Suprapubic skin (tissue), 4 donors: ENCODE data around the gene PSMG1. TPM values are rescaled to one million over a fixed set of nuclear protein-coding genes. Genes with fewer than 3 reads are reported as not detected.

Experiments used
- DNase-seq, 2 donors: peaks; one replicate each; pipeline ENCODE4 v3.0.0-alpha.2; 2019; ENCODE audit warnings: low spot score in 2 of 2
- H3K27ac ChIP-seq: fragments of 200-600 bp; sonication (generic); one replicate; pipeline ENCODE4 v1.5.1; 2019
- H3K27me3 ChIP-seq: fragments of 200-600 bp; sonication (generic); one replicate; pipeline ENCODE4 v1.5.1; 2019
- H3K36me3 ChIP-seq: fragments of 200-600 bp; sonication (generic); one replicate; pipeline ENCODE4 v1.5.1; 2019
- H3K4me1 ChIP-seq: fragments of 200-600 bp; sonication (generic); one replicate; pipeline ENCODE4 v1.5.1; 2019
- H3K4me3 ChIP-seq: fragments of 200-600 bp; sonication (generic); one replicate; pipeline ENCODE4 v1.5.1; 2019; ENCODE audit warnings: mild to moderate bottlenecking
- H3K9me3 ChIP-seq: fragments of 200-600 bp; sonication (generic); one replicate; pipeline ENCODE4 v1.5.1; 2019
- CTCF ChIP-seq, 2 donors: fragments of 200-600 bp in 1 of 2; fragments of 450-650 bp in 1 of 2; sonication (generic) in 1 of 2; IDR thresholded peaks; one replicate each; pipeline ENCODE4 v1.5.1; 2016 to 2019; ENCODE audit warnings: antibody characterized with exemption in 2 of 2, mild to moderate bottlenecking in 1 of 2, moderate library complexity in 1 of 2
- EP300 ChIP-seq: sonication (generic); formaldehyde crosslinking; IDR thresholded peaks from one replicate; pipeline ENCODE4 v1.6.1; 2017; ENCODE audit warnings: antibody characterized with exemption
- POLR2A ChIP-seq, 2 donors: fragments of 450-650 bp; IDR thresholded peaks; one replicate each; pipeline ENCODE4 v1.6.1; 2017; ENCODE audit warnings: antibody characterized with exemption in 2 of 2, mild to moderate bottlenecking in 2 of 2, moderate library complexity in 2 of 2
- POLR2AphosphoS5 ChIP-seq, 3 donors: sonication (generic); formaldehyde crosslinking; IDR thresholded peaks; one replicate each; pipeline ENCODE4 v1.6.1; 2017; ENCODE audit warnings: antibody characterized with exemption in 3 of 3
- WGBS: methylation state at CpG from one replicate; pipeline ENCODE4 v1.1.5; 2018; 5-methylcytosine and 5-hydroxymethylcytosine counted together
- total RNA-seq, 4 donors: library from RNA; depleted of rRNA; stranded (reverse); fragments of >200 nt; gene quantifications; one replicate each; pipeline ENCODE4 v1.1.0, GENCODE V29; 2016

The PSMG1 gene
- total RNA-seq, 4 donors from 2014 or later = 22.5 to 33.4 (median 28.1) TPM

- Histone ChIP-seq H3K27me3 (no peaks in the 10 kb centered on the region), H3K36me3 (peaks cover 3% of the 10 kb centered on the region), H3K4me1 (peaks cover 45% of the 10 kb centered on the region), H3K27ac (peak overlapping the region; percentile 92), H3K4me3 (peak overlapping the region; percentile 65), H3K9me3 (no peaks in the 10 kb centered on the region)
- DNase-seq = no peak
- TF ChIP-seq POLR2AphosphoS5 (IDR thresholded peaks at IDR 0.05) (no peak), CTCF (IDR thresholded peaks at IDR 0.05) (no peak), POLR2A (IDR thresholded peaks at IDR 0.05) (no peak), EP300 (no peak)
- WGBS = 3% methylated on average over 22 of the region's 22 CpGs
Measured at GRCh38 chr21:39184050-39184980, 1.1 kb upstream of the PSMG1 start.

- DNase-seq = peak in 1 of 2 donors; percentile 72
- TF ChIP-seq POLR2A (IDR thresholded peaks at IDR 0.05) = no peak
- TF ChIP-seq POLR2AphosphoS5 (IDR thresholded peaks at IDR 0.05) = no peak
- TF ChIP-seq CTCF (IDR thresholded peaks at IDR 0.05) = no peak
- TF ChIP-seq EP300 = no peak
- 2% methylated on average over 27 of the region's 51 CpGs for WGBS
- Histone ChIP-seq H3K27me3 (no peaks in the 10 kb centered on the region), H3K9me3 (no peaks in the 10 kb centered on the region), H3K4me1 (peaks cover 41% of the 10 kb centered on the region), H3K36me3 (peaks cover 9% of the 10 kb centered on the region), H3K4me3 (peak overlapping the region; percentile 65), H3K27ac (peak overlapping the region; percentile 92)
Measured at GRCh38 chr21:39182484-39183271, 573 bp downstream of the PSMG1 start.

- Histone ChIP-seq H3K9me3 (no peaks in the 10 kb centered on the region), H3K27ac (no peak overlapping the region), H3K4me3 (peak overlapping the region; percentile 65), H3K36me3 (peaks cover 9% of the 10 kb centered on the region), H3K4me1 (peaks cover 39% of the 10 kb centered on the region), H3K27me3 (no peaks in the 10 kb centered on the region)
- DNase-seq = no peak
- TF ChIP-seq CTCF (IDR thresholded peaks at IDR 0.05) = no peak
- WGBS = 48% methylated on average over 8 of the region's 8 CpGs
Measured at GRCh38 chr21:39182016-39182415, 1.2 kb downstream of the PSMG1 start.

- Histone ChIP-seq H3K27me3 (no peaks in the 10 kb centered on the region), H3K36me3 (peaks cover 9% of the 10 kb centered on the region), H3K4me3 (no peak overlapping the region), H3K9me3 (no peaks in the 10 kb centered on the region), H3K4me1 (peaks cover 32% of the 10 kb centered on the region), H3K27ac (no peak overlapping the region)
- TF ChIP-seq POLR2AphosphoS5 (IDR thresholded peaks at IDR 0.05) (no peak), EP300 (no peak), CTCF (IDR thresholded peaks at IDR 0.05) (no peak), POLR2A (IDR thresholded peaks at IDR 0.05) (no peak)
- 85% methylated on average over 4 of the region's 4 CpGs for WGBS
- DNase-seq = no peak
Measured at GRCh38 chr21:39181205-39181818, 1.9 kb downstream of the PSMG1 start.
